NCI-H128 (cell line): ENCODE data around the gene PRR7.

ENCODE experiments used
- DNase-seq: peaks from one replicate; lab custom pipeline; 2025; ENCODE audit not compliant: unreplicated experiment; lab: John Stamatoyannopoulos, UW

Gene PRR7

GRCh38 chr5:177467436-177467835 lies 20.8 kb downstream of the PRR7 start:
- DNase-seq, result no peak

- DNase-seq, result no peak
These were observed 21.7 kb downstream of the PRR7 start for GRCh38 chr5:177468329-177468684.

DNA sequence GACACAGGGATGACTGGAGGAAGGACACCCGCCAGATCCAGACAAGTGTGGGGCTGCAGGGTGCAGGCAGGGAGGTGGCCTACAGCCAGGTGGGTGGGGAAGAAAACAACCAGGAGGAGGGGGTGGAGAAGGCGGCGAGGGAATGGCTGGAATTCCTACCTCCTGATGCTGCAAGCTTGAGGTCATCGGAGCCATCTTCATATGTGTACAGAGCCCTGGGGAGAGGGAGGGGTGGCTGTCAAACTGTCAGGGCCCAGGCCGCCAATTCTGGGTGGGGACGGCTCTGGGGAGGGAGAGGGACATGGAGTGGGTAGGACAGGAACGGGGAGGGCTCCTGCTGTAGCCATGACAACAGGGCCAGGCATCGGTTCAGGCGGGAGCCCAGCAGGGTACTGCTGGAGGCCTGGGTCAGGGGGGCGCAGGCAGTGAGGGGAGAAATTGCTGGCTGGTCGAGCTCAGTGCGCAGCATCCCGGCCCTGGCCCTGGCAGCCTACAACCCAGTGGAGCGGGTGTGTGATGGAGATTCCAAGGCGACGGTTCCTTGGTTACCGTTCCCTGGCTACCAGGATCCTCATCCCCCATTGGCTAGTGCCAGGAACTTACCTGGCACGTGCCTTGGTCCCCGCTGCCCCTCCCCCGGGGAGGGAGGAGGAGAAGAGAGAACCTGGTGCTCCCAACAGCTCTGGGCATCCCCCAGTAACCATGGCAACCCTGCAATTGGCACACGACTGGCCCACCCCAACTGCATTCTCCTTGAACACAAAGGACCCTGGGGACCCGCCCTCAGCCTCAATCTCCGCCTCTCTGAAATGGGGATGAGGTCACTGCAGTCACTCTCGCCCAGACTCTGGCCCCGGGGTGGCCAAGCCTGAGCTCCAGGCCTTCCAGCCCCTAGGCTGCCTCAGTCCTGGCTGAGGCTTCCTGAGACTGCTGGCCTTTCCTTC lies 22.3 kb downstream of the PRR7 start:
- DNase-seq, result no peak

GRCh38 chr5:177469750-177470525 lies 23.3 kb downstream of the PRR7 start:
- DNase-seq, result no peak

GRCh38 chr5:177470759-177471536 lies 24.3 kb downstream of the PRR7 start:
- DNase-seq, result no peak

DNA sequence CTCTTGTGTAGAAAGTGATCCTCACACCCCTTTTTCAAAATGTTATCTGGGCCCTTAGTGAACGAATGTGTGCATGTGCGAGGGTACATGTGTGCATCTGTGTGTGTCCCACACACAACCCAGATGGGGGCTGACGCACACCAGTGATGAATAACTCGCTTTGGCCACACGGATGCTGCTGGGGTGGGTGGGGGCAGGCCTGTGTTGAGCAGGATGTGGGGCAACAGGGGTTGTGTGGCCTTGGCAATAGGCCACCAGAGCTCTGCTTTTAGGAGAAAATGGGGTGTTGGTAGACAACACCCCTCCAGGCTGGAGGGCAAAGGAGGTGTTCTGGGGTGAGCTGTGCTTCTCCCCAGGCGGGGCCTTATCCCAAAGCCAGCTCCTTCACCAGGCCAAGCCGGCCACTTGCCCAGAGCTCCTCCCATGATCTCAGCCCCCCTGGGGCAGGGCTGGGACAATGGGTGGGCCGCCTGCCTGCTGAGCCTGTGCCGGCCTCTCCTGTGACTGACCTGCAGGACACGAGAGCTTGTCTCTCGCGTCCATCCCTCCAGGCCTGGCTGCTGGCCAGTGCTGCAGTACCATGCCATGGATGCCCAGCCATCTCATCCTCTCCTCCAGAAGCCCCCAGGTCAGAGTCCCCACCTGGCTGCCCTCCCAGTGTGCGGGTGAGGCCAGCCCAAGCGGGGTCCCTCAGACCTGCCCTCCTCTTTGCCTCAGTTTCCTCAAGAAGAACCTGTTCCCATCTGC lies 25.2 kb downstream of the PRR7 start:
- no peak for DNase-seq

DNA sequence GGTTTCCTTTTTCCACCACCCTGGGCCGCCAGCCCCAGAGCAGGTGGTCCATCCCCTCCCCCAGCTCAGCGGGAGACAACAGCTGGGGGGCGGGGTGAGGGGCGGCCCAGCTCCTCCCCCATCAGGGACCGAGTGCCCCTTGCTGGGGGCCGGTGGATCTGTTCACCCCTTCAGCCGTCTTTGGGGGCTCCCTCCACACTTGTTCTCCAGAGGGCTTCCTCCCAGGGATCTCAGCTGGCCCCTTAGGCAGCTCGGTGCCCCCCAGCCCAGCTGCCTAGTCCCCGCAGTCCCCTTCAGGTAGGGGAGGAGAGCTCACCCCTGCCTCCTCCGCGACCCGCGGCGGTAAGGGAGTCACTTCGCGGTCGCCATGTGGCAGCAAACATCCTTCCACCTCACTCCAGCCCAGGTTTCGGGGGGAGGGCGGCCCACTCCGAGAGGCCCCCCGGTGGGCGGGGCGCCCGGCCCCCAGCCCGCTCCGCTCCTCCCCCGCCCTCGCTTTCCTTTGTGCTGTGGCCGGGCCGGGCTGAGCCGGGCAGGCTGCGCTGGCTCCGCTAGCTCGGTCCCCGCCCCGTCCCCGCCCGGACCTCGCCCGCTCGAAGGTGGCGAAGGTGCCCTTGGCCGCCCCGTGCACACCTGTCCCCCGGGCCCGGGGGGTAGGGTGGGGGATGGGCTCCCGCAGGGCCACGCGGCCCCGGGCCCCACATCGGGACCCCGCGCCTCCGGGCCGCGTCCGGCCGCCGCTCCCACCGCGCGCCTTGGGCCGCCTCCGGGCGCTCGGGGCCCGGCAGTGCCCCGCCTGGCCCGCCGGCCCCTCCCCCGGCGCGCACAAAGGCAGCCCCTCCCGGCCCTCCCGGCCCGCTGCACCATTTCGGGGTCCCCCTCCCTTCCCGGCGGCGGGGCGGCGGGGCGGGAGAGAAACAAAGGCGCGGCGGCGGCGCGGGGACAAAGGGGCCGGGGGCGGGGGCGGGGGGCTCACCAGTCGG lies 26.1 kb downstream of the PRR7 start:
- DNase-seq, result no peak

- no peak for DNase-seq
These were observed 26.9 kb downstream of the PRR7 start, which contains the start of gene DBN1 for GRCh38 chr5:177473443-177474001. Gene DBN1 (minus strand): TSS chr5:177473634. CDS start chr5:177473521, 113 bp downstream.

DNA sequence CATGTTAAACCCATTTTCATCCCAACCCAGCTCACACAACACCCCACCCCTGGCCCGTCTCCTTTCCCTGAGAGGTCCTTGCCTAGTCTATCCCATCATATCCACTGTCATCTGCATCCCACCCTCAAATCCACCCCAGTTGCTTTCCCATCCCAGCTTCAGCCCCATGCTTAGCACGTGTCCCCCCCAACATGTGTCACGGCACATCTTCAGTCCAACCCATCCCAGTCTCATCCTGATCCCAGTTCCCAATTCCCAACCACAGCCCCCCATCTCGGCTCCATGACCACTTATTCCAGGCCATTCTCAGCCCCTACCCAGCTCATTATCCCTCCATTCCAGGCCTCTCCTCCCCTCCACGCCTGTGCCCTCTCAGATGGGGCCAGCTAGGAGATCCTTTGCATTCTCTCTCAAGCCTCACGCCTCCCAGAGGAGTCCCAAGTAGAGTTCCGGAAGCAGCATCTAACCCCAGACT lies 27.4 kb downstream of the PRR7 start:
- DNase-seq, result no peak

- DNase-seq, result no peak
These were observed 28.4 kb downstream of the PRR7 start for GRCh38 chr5:177474846-177475562.

DNA sequence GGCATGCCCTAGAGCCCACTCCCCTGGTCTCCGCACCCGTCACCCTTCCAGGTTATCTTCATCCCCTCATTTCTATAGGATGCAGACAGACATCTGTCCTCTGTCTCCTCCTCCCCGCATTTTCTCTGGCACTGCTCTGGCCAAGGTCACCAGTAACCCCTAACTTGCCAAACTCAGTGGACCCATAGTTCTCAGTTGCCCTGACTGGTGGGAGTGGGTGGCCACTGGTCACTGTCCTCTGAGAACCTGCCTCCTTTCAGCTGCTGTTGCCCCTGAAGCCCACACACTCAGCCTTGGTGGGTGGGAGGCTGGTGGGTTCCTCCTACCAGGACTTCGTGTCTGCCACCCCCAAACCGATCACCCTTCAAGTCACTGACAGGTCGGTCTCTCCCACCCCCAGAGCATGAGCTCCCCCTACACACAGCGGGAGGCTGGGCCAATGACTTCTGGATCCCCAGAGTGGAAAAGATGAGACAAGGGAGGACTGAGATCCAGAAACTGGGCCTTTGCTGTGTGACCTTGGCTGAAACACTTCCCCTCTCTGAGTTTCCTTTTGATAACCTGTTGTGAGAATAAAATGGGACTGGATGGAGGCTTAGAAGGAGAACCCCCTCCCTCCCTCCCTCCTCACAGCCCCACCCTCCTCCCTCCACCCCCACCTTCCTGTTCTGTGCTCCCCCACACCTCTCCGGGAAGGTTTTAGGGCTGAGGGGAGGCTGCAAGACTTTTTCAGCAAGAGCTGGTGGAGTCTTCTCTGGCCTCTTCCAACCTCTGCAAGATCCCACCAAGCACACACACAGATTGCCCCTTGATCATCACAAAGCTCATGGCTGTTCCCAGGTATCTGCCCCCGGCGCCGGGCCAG lies 29.2 kb downstream of the PRR7 start:
- DNase-seq, result no peak

- no peak for DNase-seq
These were observed 30.1 kb downstream of the PRR7 start for GRCh38 chr5:177476531-177477233.

DNA sequence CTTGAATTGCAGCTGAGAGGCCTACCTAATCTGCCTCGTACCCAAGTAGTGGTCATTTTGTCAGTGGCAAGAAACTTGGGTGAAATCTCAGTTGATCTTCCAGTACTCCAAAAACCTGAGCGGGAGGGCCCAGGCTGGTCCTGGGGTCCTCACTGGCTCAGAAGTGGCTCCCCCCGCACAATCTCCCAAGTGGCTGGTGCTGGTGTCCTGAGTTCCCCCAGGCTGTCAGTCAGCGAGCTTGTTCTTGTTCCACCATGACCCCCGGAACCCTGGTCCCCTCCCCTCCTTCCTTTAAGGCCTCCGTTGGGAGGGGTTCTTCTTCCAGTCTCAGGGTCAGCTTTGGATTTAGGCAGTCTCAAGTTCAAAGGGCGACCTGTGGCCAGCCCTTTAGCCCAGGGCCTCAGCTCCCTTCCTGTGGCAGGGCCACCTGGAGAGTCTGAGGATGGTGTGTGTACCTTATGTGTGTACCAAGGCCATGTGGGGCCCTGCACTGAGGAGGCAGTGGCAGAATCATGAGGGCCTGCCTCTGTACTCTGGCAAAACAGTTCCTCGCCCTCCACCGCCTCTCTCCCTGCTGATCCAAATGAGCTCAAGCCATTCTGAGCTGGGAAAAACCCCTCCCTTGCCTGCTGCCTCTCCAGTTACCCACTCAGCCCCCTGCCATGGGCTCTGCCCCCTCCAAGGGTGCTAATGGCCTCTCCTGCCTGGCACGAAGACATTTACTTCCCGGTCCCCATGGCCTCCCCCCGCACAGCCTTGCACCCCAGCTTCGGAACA lies 31.3 kb downstream of the PRR7 start:
- no peak for DNase-seq

DNA sequence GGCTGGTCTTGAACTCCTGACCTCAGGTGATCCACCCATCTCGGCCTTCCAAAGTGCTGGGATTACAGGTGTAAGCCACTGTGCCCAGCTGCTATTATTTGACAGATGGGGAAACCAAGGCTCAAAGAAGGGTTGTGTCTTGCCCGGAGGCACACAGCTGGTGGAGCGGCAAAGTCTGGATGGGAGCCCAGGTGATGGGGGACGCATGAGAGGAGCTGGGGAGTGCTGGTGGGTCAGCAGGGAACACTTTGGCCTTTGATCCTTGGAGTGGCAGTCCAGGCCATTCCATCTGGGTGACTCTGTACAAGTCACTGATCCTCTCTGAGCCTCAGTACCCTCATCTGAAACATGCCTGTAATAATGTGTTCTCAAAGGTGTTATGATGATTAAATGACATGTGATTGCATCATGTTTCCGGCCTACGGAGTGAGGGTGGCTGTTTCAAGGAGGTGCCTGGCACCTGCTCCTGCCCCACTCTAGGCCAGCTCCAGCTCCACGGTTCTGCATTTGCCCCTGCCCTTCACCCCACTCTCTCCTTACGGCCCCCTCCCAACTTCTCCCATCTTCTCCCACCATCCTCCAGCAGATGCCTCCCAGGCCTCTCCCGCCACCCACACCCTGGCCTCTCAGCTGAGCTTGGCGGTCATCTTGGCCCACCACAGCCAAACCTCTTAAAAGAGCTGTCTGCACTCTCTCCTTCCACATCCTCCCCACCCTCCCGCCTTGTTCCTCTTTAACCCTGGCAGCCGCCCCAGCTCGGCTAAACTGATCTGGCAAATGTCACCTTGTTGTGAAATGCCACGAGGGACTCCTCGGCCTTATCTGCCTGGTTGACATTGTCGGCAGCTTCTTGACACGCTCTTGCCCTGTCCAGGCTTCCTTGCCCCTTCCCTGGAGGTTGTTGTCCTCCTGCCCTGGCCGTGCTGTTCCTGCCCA lies 32.4 kb downstream of the PRR7 start:
- DNase-seq, result no peak

DNA sequence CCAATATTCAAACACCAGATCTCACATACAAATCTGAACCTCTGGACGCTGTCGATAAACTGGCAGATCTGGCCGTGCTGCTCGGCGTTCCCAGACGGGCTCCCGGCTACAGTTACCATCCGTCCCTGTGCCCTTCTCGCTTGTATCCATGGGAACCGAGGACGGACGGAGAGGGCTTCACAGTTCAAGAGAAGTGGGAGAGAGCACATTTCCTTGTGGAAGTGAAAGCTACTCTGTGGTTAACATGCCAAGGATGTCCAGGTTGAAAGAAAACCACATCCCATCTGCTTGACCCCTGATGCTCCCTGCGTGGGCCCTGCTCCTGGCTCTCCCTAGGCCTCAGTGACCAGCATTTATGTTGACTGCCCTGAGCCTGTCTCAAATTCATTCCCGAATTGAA lies 33.2 kb downstream of the PRR7 start:
- DNase-seq, result no peak
